ENCODE results near the gene PSMG1. TPM values are rescaled to one million over a fixed set of nuclear protein-coding genes. Genes with fewer than 3 reads are reported as not detected.

Gene PSMG1
- total and polyA plus RNA-seq, 2 donors (not counting 3 experiments of a cell fraction or from before 2014, with no cell fraction given), result 43.2 to 75.9 TPM

DNA sequence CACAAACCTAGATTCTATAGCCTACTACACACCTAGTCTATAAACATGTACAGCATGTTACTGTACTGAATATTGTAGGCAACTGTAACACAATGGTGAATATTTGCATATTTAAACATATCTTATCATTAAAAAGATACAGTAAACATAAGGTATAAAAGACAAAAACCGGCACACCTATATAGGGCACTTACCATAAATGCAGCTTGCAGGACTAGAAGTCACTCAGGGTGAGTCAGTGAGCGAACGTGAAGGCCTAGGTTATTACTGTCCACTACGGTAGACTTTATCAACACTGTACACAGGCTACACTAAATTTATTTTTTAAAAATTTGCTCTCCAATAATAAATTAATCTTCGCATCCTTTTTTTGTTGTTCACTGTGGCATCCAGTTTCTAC is 13.3 kb downstream of the PSMG1 start:
- Histone ChIP-seq H3K4me2 (ENCODE audit: insufficient read depth, low read length) (no peak overlapping the region), H3K9ac (replicated peaks; ENCODE audit: extremely low read depth, insufficient read depth, low read length) (no peak overlapping the region), H3K27me3 (ENCODE audit: control insufficient read depth in 2 of 2, insufficient read depth in 2 of 2, low read length in 2 of 2) (no peaks in the 10 kb centered on the region), H3K9me1 (replicated peaks; ENCODE audit: control insufficient read depth, extremely low read depth, insufficient read depth, low read length) (no peaks in the 10 kb centered on the region), H3K4me3 (replicated peaks in 1 of 3; ENCODE audit: insufficient read depth in 1 of 3, low read depth in 1 of 3, low read length in 3 of 3) (no peak overlapping the region), H3K36me3 (ENCODE audit: control insufficient read depth in 2 of 2, extremely low read depth in 1 of 2, insufficient read depth in 2 of 2, low read length in 2 of 2) (peaks cover 0 to 13% of the 10 kb centered on the region in 2 experiments), H3K4me1 (ENCODE audit: control insufficient read depth, extremely low read depth, insufficient read depth, low read length) (no peaks in the 10 kb centered on the region), H3K27ac (ENCODE audit: insufficient read depth, low read depth, low read length) (no peak overlapping the region), H2AFZ (ENCODE audit: low read depth, low read length) (no peak overlapping the region), H4K20me1 (replicated peaks; ENCODE audit: control insufficient read depth, extremely low read depth, insufficient read depth, low read length) (no peaks in the 10 kb centered on the region), H3K9me3 (replicated peaks; ENCODE audit: control insufficient read depth, insufficient read depth, low read length) (no peaks in the 10 kb centered on the region), H3K79me2 (ENCODE audit: control insufficient read depth, insufficient read depth, low read length) (peaks cover under 1% of the 10 kb centered on the region)
- dilution Hi-C loops (cut with MboI; ENCODE audit: extremely low pct_ligation_motif_present, low sequenced_read_pairs) (loop anchor here (25.0 kb wide), 1 partner anchor 433 kb away; no protein-coding TSS in a partner anchor), intact Hi-C loops (cut with micrococcal nuclease) (loop anchor here (10.0 kb wide), 2 partner anchors 665 to 785 kb away; no protein-coding TSS in a partner anchor)
- DNase-seq (ENCODE audit: low read depth, low spot score) (no peak), FAIRE-seq (no peak)
- no peak for TF ChIP-seq FOS (IDR thresholded peaks at IDR 0.05; ENCODE audit: borderline replicate concordance, insufficient read depth, low read length)
- no peak for TF ChIP-seq EZH2 (IDR thresholded peaks at IDR 0.05; ENCODE audit: borderline replicate concordance, low read depth, low read length, severe bottlenecking)
- TF ChIP-seq, protein P1, sequence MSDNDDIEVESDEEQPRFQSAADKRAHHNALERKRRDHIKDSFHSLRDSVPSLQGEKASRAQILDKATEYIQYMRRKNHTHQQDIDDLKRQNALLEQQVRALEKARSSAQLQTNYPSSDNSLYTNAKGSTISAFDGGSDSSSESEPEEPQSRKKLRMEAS (IDR thresholded peaks at IDR 0.05; ENCODE audit: insufficient read depth, insufficient read length), result no peak
- TF ChIP-seq JUN (IDR thresholded peaks at IDR 0.05; ENCODE audit: borderline replicate concordance, insufficient read depth, insufficient read length, low read depth), result no peak
- TF ChIP-seq MYC (IDR thresholded peaks at IDR 0.05; ENCODE audit: low read depth, low read length), result no peak
- CTCF ChIA-PET, result no interaction called here
- POLR2A ChIA-PET, result no interaction called here
- no TSS peak for BruUV-seq (replicated peaks)

DNA sequence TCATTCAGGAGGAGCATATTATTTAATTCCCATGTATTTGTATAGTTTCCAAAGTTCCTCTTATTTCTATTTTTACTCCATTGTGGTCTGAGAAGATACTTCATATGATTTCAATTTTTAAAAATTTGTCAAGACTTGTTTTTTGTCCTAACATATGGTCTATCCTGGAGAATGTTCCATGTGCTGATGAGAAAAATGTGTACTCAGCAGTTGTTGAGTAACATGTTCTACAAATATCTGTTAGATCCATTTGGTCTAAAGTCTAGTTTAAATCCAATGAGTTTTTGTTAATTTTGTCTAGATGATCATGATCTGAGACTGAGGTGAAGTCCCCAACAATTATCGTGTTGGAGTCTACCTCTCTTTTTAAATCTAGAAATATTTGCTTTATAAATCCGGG is 14.5 kb downstream of the PSMG1 start:
- ChIA-PET CTCF (interaction anchor here (1.6 kb wide), 1 partner anchor 8 kb away, joined by 6 read pairs; no protein-coding TSS in a partner anchor), POLR2A (no interaction called here)
- no peak for FAIRE-seq

More for the DNA sequence above, 14.5 kb downstream of the PSMG1 start:
- DNase-seq (ENCODE audit: low read depth, low spot score), result no peak
- intact Hi-C loops (cut with micrococcal nuclease), result no loop called here
- Histone ChIP-seq H3K4me2 (ENCODE audit: insufficient read depth, low read length) (no peak overlapping the region), H3K9ac (replicated peaks; ENCODE audit: extremely low read depth, insufficient read depth, low read length) (no peak overlapping the region), H3K27me3 (ENCODE audit: control insufficient read depth in 2 of 2, insufficient read depth in 2 of 2, low read length in 2 of 2) (no peaks in the 10 kb centered on the region), H3K27ac (ENCODE audit: insufficient read depth, low read depth, low read length) (no peak overlapping the region), H3K36me3 (ENCODE audit: control insufficient read depth in 2 of 2, extremely low read depth in 1 of 2, insufficient read depth in 2 of 2, low read length in 2 of 2) (peaks cover 0 to 10% of the 10 kb centered on the region in 2 experiments), H3K4me1 (ENCODE audit: control insufficient read depth, extremely low read depth, insufficient read depth, low read length) (no peaks in the 10 kb centered on the region), H3K9me1 (replicated peaks; ENCODE audit: control insufficient read depth, extremely low read depth, insufficient read depth, low read length) (no peaks in the 10 kb centered on the region), H3K4me3 (replicated peaks in 1 of 3; ENCODE audit: insufficient read depth in 1 of 3, low read depth in 1 of 3, low read length in 3 of 3) (no peak overlapping the region), H2AFZ (ENCODE audit: low read depth, low read length) (no peak overlapping the region), H4K20me1 (replicated peaks; ENCODE audit: control insufficient read depth, extremely low read depth, insufficient read depth, low read length) (no peaks in the 10 kb centered on the region), H3K79me2 (ENCODE audit: control insufficient read depth, insufficient read depth, low read length) (no peaks in the 10 kb centered on the region), H3K9me3 (replicated peaks; ENCODE audit: control insufficient read depth, insufficient read depth, low read length) (no peaks in the 10 kb centered on the region)
- dilution Hi-C loops (cut with MboI; ENCODE audit: extremely low pct_ligation_motif_present, low sequenced_read_pairs), result loop anchor here (25.0 kb wide), 1 partner anchor 431 kb away; no protein-coding TSS in a partner anchor
- TF ChIP-seq JUN (IDR thresholded peaks at IDR 0.05; ENCODE audit: borderline replicate concordance, insufficient read depth, insufficient read length, low read depth) (no peak), POLR2A (IDR thresholded peaks at IDR 0.05; ENCODE audit: low read depth, low read length) (no peak), POLR2AphosphoS5 (IDR thresholded peaks at IDR 0.05; ENCODE audit: insufficient read depth, low read depth, low read length) (no peak), FOS (IDR thresholded peaks at IDR 0.05; ENCODE audit: borderline replicate concordance, insufficient read depth, low read length) (no peak), EZH2 (IDR thresholded peaks at IDR 0.05; ENCODE audit: borderline replicate concordance, low read depth, low read length, severe bottlenecking) (no peak), MYC (IDR thresholded peaks at IDR 0.05; ENCODE audit: low read depth, low read length) (no peak), GATA2 (IDR thresholded peaks at IDR 0.05; ENCODE audit: insufficient read depth, insufficient read length, low read depth, low read length) (no peak)
- TF ChIP-seq, protein P1 (IDR thresholded peaks at IDR 0.05; ENCODE audit: insufficient read depth, insufficient read length), result no peak
- TF ChIP-seq, protein P2, sequence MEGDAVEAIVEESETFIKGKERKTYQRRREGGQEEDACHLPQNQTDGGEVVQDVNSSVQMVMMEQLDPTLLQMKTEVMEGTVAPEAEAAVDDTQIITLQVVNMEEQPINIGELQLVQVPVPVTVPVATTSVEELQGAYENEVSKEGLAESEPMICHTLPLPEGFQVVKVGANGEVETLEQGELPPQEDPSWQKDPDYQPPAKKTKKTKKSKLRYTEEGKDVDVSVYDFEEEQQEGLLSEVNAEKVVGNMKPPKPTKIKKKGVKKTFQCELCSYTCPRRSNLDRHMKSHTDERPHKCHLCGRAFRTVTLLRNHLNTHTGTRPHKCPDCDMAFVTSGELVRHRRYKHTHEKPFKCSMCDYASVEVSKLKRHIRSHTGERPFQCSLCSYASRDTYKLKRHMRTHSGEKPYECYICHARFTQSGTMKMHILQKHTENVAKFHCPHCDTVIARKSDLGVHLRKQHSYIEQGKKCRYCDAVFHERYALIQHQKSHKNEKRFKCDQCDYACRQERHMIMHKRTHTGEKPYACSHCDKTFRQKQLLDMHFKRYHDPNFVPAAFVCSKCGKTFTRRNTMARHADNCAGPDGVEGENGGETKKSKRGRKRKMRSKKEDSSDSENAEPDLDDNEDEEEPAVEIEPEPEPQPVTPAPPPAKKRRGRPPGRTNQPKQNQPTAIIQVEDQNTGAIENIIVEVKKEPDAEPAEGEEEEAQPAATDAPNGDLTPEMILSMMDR (IDR thresholded peaks at IDR 0.05; ENCODE audit: extremely low read depth in 1 of 2, insufficient read depth in 1 of 2, low read depth in 1 of 2, low read length in 2 of 2), result no peak
- no TSS peak for BruUV-seq (replicated peaks)
